Bronchial epithelial cell (primary cell): ENCODE data around the gene CHD3. TPM values are rescaled to one million over a fixed set of nuclear protein-coding genes. Genes with fewer than 3 reads are reported as not detected.
A peak's percentile ranks its signal among the peaks of the same experiment; 100 is the strongest.

ENCODE experiments used
- DNase-seq: peaks from one replicate; pipeline ENCODE4 v3.0.0-alpha.2; 2010; ENCODE audit warnings: low read depth
- FAIRE-seq: peaks from 2 replicates; lab custom pipeline; 2011; peaks lifted over from hg19 to GRCh38; lab: Jason Lieb, UNC
- H3K27me3 ChIP-seq: 2 replicates; pipeline ENCODE4 v1.5.1; 2011; ENCODE audit warnings: low read length; ENCODE audit not compliant: control insufficient read depth, insufficient read depth
- H3K36me3 ChIP-seq: 2 replicates; pipeline ENCODE4 v1.5.1; 2011; ENCODE audit warnings: low read length; ENCODE audit not compliant: control insufficient read depth, insufficient read depth
- H3K4me3 ChIP-seq: 2 replicates; pipeline ENCODE4 v1.5.1; 2011; ENCODE audit warnings: mild to moderate bottlenecking, low read depth, low read length, control low read depth
- total RNA-seq: library from RNA; depleted of rRNA; stranded (reverse); fragments of >200 nt; gene quantifications from 2 replicates; pipeline ENCODE4 v1.2.1, GENCODE V29; 2014
- TF ChIP-seq, protein P1 (sequence below): IDR thresholded peaks from 2 replicates; pipeline ENCODE4 v1.5.1; 2011; ENCODE audit warnings: mild to moderate bottlenecking, moderate library complexity, low read length, control low read depth, inconsistent platforms; ENCODE audit not compliant: insufficient read depth, severe bottlenecking

The CHD3 gene
- total RNA-seq, 1 donor from 2014 or later, result 41.3 TPM

DNA sequence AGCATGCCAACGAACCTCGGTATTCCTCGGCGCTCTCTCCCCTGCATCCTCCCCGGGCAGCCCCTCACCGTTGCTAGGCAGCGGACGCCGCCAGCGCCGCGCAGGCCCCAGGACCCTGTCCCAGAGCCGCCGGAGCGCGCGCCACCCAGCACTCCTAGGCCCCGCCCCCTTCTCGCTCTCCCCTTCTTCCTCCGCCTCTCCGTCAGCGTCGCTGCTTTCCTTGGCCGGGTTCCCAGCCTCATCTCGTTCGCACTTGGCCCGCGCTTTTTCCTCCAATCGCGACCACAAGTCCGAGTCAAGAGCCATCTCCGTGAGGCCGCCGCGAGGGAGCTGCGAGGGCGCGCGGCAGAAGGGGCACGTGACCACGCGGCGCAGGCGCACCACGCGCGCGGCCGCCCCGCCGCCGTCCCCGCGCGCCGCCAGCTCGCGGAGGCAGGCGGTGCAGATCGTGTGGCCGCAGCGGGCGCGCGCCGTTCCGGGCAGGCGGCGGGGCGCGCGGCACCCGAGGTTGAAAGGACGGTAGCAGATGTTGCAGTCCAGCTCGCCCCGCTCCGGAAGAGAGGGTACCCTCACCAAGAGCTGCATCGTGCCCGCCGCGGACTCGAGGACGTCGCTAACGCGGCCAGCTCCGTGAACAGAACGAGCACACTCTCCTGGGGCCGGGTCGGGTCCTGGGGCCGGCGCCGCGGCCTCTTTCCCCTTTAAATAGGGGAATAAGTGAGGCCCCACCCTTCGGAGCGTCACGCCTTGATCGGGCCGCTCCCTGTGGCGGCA lies 27.2 kb downstream of the CHD3 start, which contains the start of gene RNF227:
Gene RNF227, minus strand, starts transcription at position 679 of the 774 bp plus-strand sequence. Its CDS starts 94 bp downstream, at position 585.
- no peak for FAIRE-seq
- DNase-seq, result peak; percentile 82
- no peaks in the 10 kb centered on the region for H3K27me3 ChIP-seq

DNA sequence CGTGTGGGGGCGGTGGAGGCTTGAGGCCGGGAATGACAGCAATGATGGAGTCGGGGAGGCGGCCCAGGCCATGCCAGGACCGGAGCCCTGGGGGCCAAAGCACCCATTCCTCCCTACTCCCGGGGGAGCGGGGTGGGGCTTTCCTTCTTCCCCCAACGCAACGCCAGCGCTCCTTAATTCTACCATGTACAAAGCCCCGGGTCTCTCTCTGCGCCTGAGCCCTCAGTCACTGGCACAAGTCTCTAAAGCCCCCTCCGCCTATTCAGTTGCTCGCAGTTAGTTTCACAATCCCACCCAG lies 27.7 kb downstream of the CHD3 start:
- H3K4me3 ChIP-seq, result peak overlapping the region; percentile 57
- H3K27me3 ChIP-seq, result no peaks in the 10 kb centered on the region
- DNase-seq (no peak), FAIRE-seq (no peak)
- TF ChIP-seq, protein P1, sequence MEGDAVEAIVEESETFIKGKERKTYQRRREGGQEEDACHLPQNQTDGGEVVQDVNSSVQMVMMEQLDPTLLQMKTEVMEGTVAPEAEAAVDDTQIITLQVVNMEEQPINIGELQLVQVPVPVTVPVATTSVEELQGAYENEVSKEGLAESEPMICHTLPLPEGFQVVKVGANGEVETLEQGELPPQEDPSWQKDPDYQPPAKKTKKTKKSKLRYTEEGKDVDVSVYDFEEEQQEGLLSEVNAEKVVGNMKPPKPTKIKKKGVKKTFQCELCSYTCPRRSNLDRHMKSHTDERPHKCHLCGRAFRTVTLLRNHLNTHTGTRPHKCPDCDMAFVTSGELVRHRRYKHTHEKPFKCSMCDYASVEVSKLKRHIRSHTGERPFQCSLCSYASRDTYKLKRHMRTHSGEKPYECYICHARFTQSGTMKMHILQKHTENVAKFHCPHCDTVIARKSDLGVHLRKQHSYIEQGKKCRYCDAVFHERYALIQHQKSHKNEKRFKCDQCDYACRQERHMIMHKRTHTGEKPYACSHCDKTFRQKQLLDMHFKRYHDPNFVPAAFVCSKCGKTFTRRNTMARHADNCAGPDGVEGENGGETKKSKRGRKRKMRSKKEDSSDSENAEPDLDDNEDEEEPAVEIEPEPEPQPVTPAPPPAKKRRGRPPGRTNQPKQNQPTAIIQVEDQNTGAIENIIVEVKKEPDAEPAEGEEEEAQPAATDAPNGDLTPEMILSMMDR, result no peak
- no peaks in the 10 kb centered on the region for H3K36me3 ChIP-seq

More for the DNA sequence above, 27.2 kb downstream of the CHD3 start, which contains the start of gene RNF227:
- Histone ChIP-seq H3K36me3 (peaks cover 2% of the 10 kb centered on the region), H3K4me3 (peak within 1 kb of the TSS; percentile 57)
- TF ChIP-seq, protein P1, result no peak

DNA sequence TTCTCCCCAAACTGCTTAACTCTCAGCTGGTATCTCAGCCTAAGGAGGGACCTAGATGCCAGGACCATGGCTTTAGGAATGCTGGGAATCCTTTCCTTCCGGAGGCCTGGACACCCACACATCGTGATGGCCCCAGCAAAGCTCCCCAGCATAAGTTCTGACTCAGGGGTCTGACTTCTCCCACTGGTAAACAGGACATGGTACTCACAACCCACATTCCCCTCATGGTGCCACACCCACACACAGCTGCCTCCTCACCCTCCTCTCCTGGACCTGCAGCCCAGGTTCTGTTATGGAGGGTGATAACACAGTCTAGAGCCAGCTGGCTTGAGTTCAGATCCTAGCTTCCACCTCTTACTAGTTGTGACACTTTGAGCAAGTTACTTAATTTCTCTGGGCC lies 28.2 kb downstream of the CHD3 start:
- TF ChIP-seq, protein P1, result no peak
- Histone ChIP-seq H3K27me3 (no peaks in the 10 kb centered on the region), H3K36me3 (no peaks in the 10 kb centered on the region), H3K4me3 (peak overlapping the region; percentile 57)
- DNase-seq, result peak; percentile 51
- peak; percentile 23 for FAIRE-seq

DNA sequence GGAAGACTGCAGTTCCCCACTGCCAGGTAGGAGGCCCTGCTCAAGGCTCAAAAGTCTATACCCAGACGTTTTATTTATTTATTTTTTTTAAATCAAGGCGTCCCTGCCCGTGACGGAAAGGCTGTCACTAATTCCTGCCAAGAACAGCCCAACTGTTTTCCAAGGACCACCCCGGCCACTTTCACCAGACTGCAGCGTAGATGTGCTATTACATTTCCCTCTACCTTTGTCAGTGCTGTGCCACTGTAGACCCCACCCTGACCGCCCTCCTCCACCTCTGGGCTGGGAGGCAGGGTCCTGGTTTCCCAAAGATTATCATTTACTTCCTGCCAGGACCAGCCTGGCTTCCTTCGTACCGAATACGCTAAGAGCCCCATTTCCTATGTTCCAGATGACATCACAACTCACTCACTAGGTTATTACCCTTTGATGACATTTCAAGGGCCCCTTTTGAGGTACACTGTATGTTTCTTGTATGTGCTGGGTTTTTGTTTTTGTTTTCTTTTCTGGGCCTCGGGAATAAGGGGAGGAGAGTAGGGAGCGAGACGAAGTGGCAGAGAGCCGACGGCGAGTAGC lies 33.8 kb downstream of the CHD3 start:
- H3K36me3 ChIP-seq, result peaks cover 1% of the 10 kb centered on the region
- H3K4me3 ChIP-seq, result peak overlapping the region; percentile 34
- H3K27me3 ChIP-seq, result no peaks in the 10 kb centered on the region
- TF ChIP-seq, protein P1, result peak; percentile 3
- DNase-seq (no peak), FAIRE-seq (no peak)

DNA sequence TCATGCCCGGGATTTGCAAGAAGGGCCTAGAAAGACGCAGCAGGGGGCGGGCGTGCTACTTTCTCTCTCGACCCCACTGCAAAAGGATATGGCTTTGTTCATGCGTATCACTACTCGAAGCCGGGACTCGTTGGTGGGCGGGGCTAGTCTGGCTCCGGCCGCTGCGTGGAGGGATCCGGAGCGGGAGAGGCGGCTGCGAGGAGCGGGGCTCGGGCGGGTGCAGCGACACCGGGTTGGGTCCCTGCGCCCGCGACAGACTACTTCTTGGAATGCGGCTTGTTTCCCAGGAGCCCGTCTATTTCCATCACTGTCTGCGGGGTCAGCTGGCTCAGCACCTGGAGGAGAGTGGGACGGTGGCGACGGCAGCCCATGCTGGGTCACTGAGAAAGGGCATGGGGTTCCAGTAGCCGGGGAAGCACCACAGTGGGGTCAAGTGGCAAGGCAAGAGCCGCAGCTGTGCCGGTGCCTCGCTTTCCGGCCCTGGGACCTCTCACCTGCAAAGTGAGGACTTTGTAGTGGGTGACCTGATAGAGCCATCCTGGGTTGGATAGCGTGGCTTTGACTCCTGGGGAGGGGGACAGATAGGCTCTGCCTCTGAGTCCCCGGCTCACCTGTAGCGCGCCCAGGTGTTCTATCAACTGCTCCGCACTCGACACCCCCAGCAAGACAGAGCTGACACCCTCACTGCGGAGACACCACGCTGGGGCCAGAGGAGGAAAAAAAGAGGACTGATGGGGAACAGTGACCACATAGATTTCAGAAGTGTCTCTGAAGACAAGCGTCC lies 34.4 kb downstream of the CHD3 start:
- H3K4me3 ChIP-seq, result peak overlapping the region; percentile 34
- peak; percentile 44 for DNase-seq
- FAIRE-seq, result no peak

More for the DNA sequence above, 34.4 kb downstream of the CHD3 start:
- no peaks in the 10 kb centered on the region for H3K27me3 ChIP-seq
- peaks cover 1% of the 10 kb centered on the region for H3K36me3 ChIP-seq
- TF ChIP-seq, protein P1, result no peak
